Measurements from ENCODE around the gene SERPINI2. TPM values are rescaled to one million over a fixed set of nuclear protein-coding genes. Genes with fewer than 3 reads are reported as not detected.
A peak's percentile ranks its signal among the peaks of the same experiment; 100 is the strongest.
"Not testable (repeated sequence)": the region's sequence is repeated elsewhere in the genome, so short reads cannot be mapped to it uniquely, and the experiment has no call there.

Gene SERPINI2
- total RNA-seq, 1 donor from 2014 or later, result 1.8 TPM

DNA sequence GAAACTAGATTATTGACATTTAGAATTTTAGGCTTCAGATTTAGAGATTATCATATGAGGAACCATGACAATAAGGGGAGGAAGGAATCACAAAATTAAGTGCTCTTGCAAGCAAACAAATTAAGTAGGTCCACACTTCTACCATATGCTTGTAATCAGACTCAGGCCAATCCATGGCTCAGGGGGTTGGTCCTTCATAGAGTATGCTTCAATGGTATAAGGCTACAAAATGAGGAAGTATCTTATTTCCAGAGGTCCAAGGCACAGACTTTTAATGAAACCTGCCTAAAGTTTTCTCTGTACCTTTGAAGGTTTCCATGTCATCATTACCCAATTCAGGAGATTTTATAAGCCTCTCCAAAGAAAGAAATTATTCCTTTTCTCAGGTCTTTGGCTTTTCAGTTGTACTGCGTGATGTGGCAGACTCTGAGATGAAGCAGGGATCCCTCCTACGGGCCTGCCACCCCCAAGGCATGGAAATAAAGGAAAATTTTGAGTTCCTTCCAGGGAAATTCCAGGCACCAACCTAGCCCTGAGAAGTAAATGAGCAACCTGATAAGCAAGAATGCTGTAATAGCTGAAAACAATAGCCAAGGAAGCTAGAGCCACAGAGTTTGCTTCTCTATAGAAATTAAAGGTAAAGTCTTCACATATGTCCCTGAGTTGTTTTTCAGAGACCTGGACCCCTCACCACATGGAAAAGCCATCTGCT, 36.3 kb downstream of the SERPINI2 start:
- Mint-ChIP-seq H3K9me3 (ENCODE audit: low read depth) (peaks cover 2% of the 10 kb centered on the region), H3K4me1 (ENCODE audit: low read depth) (no peaks in the 10 kb centered on the region), H3K4me3 (ENCODE audit: low read depth) (no peak overlapping the region), H3K36me3 (ENCODE audit: insufficient read depth) (no peaks in the 10 kb centered on the region), H3K27ac (no peak overlapping the region), H3K27me3 (no peaks in the 10 kb centered on the region)
- no peak for DNase-seq (ENCODE audit: low spot score, unreplicated experiment)
- TF ChIP-seq, protein P1, sequence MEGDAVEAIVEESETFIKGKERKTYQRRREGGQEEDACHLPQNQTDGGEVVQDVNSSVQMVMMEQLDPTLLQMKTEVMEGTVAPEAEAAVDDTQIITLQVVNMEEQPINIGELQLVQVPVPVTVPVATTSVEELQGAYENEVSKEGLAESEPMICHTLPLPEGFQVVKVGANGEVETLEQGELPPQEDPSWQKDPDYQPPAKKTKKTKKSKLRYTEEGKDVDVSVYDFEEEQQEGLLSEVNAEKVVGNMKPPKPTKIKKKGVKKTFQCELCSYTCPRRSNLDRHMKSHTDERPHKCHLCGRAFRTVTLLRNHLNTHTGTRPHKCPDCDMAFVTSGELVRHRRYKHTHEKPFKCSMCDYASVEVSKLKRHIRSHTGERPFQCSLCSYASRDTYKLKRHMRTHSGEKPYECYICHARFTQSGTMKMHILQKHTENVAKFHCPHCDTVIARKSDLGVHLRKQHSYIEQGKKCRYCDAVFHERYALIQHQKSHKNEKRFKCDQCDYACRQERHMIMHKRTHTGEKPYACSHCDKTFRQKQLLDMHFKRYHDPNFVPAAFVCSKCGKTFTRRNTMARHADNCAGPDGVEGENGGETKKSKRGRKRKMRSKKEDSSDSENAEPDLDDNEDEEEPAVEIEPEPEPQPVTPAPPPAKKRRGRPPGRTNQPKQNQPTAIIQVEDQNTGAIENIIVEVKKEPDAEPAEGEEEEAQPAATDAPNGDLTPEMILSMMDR (IDR thresholded peaks at IDR 0.05; ENCODE audit: unreplicated experiment), result no peak

DNA sequence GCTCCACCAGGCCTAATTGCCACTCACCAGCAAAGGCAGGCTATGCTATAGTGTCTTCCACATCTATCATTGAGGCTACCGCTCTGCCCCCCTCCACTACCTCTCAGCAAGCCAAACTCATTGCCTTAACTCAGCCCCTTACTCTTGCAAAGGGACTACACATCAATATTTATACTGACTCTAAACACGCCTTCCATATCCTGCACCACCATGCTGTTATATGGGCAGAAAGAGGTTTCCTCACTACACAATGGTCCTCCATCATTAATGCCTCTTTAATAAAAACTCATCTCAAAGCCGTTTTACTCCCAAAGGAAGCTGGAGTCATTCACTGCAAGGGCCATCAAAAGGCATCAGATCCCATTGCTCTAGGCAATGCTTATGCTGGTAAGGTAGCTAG, 46.9 kb downstream of the SERPINI2 start:
- H3K27ac Mint-ChIP-seq; H3K27me3 Mint-ChIP-seq; H3K4me3 Mint-ChIP-seq (ENCODE audit: low read depth); H3K4me1 Mint-ChIP-seq (ENCODE audit: low read depth); DNase-seq (ENCODE audit: low spot score, unreplicated experiment); H3K36me3 Mint-ChIP-seq (ENCODE audit: insufficient read depth); H3K9me3 Mint-ChIP-seq (ENCODE audit: low read depth): not testable (repeated sequence)

- H3K4me1 Mint-ChIP-seq (ENCODE audit: low read depth); H3K4me3 Mint-ChIP-seq (ENCODE audit: low read depth); H3K36me3 Mint-ChIP-seq (ENCODE audit: insufficient read depth); H3K27me3 Mint-ChIP-seq; H3K27ac Mint-ChIP-seq; DNase-seq (ENCODE audit: low spot score, unreplicated experiment); H3K9me3 Mint-ChIP-seq (ENCODE audit: low read depth): not testable (repeated sequence)
Observed at GRCh38 chr3:167422396-167422795, 51.4 kb downstream of the SERPINI2 start.

GRCh38 chr3:167409611-167410010, 64.2 kb downstream of the SERPINI2 start:
- H3K27me3 Mint-ChIP-seq, result no peaks in the 10 kb centered on the region
- TF ChIP-seq, protein P1 (IDR thresholded peaks at IDR 0.05; ENCODE audit: unreplicated experiment), result no peak
- H3K36me3 Mint-ChIP-seq (ENCODE audit: insufficient read depth), result no peaks in the 10 kb centered on the region
- no peaks in the 10 kb centered on the region for H3K9me3 Mint-ChIP-seq (ENCODE audit: low read depth)
- DNase-seq (ENCODE audit: low spot score, unreplicated experiment), result no peak
- H3K27ac Mint-ChIP-seq, result no peak overlapping the region
- no peaks in the 10 kb centered on the region for H3K4me1 Mint-ChIP-seq (ENCODE audit: low read depth)
- no peak overlapping the region for H3K4me3 Mint-ChIP-seq (ENCODE audit: low read depth)

- peak; percentile 37 for DNase-seq (ENCODE audit: low spot score, unreplicated experiment)
- Mint-ChIP-seq H3K27me3 (no peaks in the 10 kb centered on the region), H3K4me3 (ENCODE audit: low read depth) (no peak overlapping the region), H3K36me3 (ENCODE audit: insufficient read depth) (no peaks in the 10 kb centered on the region), H3K27ac (no peak overlapping the region), H3K4me1 (ENCODE audit: low read depth) (no peaks in the 10 kb centered on the region), H3K9me3 (ENCODE audit: low read depth) (no peaks in the 10 kb centered on the region)
- TF ChIP-seq, protein P1 (IDR thresholded peaks at IDR 0.05; ENCODE audit: unreplicated experiment), result peak; percentile 85
Observed at GRCh38 chr3:167406876-167407492, 66.9 kb downstream of the SERPINI2 start.

- Mint-ChIP-seq H3K27ac (no peak overlapping the region), H3K4me1 (ENCODE audit: low read depth) (no peaks in the 10 kb centered on the region), H3K4me3 (ENCODE audit: low read depth) (no peak overlapping the region), H3K36me3 (ENCODE audit: insufficient read depth) (no peaks in the 10 kb centered on the region), H3K27me3 (no peaks in the 10 kb centered on the region), H3K9me3 (ENCODE audit: low read depth) (no peaks in the 10 kb centered on the region)
- TF ChIP-seq, protein P1 (IDR thresholded peaks at IDR 0.05; ENCODE audit: unreplicated experiment), result no peak
- DNase-seq (ENCODE audit: low spot score, unreplicated experiment), result no peak
Observed at GRCh38 chr3:167397826-167398225, 76.0 kb downstream of the SERPINI2 start.

All from progenitor cell of endocrine pancreas (in vitro differentiated cells).